DMS53 (cell line): ENCODE results near the gene IER2.
A peak's percentile ranks its signal among the peaks of the same experiment; 100 is the strongest.

Source experiments
- DNase-seq: peaks from one replicate; lab custom pipeline; 2025; lab: John Stamatoyannopoulos, UW

IER2 gene

GRCh38 chr19:13118424-13119193, 31.6 kb upstream of the IER2 start:
- DNase-seq: peak; percentile 70

- DNase-seq: no peak
These were observed 30.6 kb upstream of the IER2 start for GRCh38 chr19:13119627-13120026.

DNA sequence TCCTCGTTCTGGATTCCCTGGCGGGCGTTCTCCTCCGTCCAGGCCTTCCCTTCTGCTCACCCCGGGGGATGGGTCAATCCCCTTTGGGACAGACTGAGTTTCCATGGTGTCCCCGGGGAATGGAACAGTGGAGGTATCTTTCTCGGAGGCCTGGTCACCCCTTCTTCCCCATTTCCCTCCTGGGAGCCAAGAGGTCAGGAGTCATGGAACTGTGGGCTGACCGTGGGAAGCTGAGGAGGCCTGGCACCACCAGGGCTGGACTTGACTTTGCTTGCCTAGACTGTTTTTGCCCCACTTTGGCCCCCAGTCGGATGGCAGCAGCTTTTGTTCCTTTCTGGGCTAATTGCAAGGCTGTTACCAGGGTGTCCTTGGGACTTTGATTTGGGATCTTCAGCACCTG, 30.2 kb upstream of the IER2 start:
- DNase-seq: no peak

- DNase-seq: no peak
These were observed 29.4 kb upstream of the IER2 start for GRCh38 chr19:13120817-13121216.

- DNase-seq: no peak
These were observed 28.5 kb upstream of the IER2 start for GRCh38 chr19:13121551-13122274.

DNA sequence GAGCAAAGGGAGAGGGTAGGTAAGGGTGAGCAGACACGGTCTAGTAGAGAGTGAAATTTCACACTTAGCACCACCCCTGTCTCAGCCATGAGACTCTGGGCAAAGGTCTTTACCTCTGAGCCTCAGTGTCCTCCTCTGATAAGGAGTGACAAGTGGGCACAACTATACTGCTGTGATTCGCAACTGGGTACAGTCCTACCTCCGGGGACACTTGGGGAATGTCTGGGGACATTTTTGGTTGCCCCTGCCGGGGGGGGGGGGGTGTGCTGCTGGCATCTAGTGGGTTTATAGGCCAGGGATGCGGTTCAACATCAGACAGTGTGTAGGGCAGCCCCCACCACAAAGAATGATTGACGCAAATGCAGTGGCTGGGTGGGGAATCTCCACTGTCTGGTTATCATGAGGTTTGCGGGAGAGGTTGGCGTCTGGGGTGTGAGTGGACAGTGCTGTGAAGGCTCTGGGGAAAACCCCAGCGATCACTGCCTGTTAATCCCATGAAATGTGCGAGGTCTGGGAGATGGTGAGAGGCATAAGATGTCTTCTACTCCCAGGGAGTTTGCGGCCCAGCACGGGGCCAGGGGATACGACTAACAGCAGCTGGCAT, 27.8 kb upstream of the IER2 start:
- no peak for DNase-seq

GRCh38 chr19:13122980-13123957, 26.9 kb upstream of the IER2 start:
- no peak for DNase-seq

- no peak for DNase-seq
These were observed 23.2 kb upstream of the IER2 start for GRCh38 chr19:13127051-13127450.

DNA sequence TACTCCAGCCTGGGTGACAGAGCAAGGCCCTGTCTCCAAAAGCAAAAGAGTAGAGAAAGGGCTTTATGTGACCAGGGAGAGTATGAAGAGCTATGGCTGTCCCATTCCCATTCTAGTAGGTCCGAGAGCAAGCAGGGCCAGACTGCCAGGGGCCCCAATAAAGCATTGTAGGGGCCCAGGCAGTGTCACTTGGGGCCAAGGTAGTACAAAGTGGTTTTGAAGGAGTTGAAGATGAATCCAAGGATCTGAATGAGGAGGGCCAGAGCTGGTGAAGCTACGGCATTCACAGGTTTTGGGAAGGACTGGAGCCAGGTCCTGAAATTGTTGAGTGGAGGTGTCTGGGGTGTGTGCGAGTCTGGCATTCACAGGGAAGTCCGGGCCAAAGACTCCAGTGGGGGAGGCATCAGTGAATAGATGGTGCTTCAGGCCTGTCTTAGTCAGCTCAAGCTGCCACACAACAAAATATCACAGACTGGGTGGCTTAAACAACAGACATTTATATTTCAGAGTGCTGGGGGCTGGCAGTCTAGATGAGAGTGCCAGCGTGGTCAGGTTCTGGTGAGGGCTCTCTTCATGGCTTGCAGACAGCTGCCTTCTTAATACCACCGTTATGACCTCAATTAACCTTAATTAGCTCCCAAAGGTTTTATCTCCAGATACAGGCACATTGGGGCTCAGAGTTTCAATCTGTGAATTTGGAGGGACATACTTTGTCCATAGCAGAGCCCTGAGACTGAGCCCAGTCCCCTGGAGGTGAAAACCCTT, 22.2 kb upstream of the IER2 start:
- no peak for DNase-seq

DNA sequence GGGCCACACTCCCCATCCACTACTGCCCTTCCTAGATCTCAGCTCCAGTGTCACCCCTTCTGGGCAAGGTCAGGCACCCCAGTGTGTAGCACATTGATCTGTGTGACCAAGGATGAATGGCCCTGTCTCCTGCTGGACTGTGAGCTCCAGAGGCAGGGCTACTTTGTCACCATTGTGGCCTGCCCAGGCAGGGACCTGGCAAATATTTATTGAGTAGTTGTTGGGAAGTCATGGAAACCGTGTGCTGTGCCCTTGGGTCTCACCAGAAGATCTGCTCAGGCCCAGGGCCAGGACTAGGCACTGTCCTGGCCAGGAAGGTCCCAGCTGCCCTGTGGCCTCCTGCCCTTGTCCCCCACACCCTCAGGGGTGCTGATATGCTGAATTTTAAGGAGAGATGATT, 21.6 kb upstream of the IER2 start:
- DNase-seq: peak; percentile 49

- no peak for DNase-seq
These were observed 20.8 kb upstream of the IER2 start for GRCh38 chr19:13129384-13129783.

- DNase-seq: no peak
These were observed 19.2 kb upstream of the IER2 start for GRCh38 chr19:13130886-13131490.

GRCh38 chr19:13132471-13133180, 17.6 kb upstream of the IER2 start:
- DNase-seq: no peak

GRCh38 chr19:13133241-13133870, 16.9 kb upstream of the IER2 start:
- DNase-seq: no peak

GRCh38 chr19:13134626-13135025, 15.6 kb upstream of the IER2 start:
- DNase-seq: peak; percentile 27

GRCh38 chr19:13135068-13136062, 14.8 kb upstream of the IER2 start:
- DNase-seq: no peak

GRCh38 chr19:13137290-13137794, 12.9 kb upstream of the IER2 start:
- DNase-seq: no peak
